ENCODE data around the gene TSSC4.
A peak's percentile ranks its signal among the peaks of the same experiment; 100 is the strongest.

Gene TSSC4

DNA sequence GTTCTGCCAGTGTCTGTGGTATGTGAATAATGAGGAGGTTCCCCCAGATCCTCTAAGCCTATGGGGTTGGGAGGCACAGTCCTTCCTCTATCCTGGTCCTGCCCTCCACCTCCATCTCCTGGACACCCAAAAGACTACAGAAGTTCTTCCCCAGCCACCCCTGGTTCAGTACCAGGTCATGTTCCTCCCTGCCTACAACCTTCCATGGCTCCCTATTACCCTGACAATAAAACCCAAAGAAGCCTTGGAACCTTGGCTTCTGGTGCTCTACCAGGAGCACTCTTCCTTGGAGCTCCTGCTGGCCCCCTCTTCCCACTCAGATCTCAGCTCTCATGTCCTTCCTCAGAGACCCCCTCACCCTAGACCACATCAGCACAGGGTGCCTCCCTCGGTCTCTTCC is 30.8 kb downstream of the TSSC4 start:
- DNase-seq (ENCODE audit: insufficient read length, low spot score) (no peak), FAIRE-seq (no peak)

DNA sequence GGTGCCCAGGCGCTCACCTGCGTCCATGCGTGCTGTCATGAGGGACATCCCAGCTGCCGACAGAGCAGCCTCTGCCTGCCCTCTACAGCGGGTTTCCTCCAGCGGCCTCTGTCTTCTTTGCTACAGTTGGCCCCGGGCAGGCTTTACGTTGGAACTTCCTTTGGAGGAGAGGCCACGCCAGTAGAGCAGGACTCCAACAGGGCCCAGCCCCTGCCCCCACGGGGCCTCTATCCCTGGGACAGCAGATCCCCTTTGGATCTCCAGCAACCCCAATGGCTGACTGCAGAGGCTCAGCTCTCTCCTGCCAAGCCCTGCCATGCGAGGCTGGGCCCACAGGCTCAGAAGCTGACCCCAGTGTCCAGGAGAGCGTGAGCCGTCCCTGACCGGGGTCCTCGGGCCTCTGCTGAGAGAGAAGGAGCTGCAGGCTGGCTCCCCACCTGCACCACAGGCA is 31.6 kb downstream of the TSSC4 start:
- FAIRE-seq, result no peak
- no peak for DNase-seq (ENCODE audit: insufficient read length, low spot score)

DNA sequence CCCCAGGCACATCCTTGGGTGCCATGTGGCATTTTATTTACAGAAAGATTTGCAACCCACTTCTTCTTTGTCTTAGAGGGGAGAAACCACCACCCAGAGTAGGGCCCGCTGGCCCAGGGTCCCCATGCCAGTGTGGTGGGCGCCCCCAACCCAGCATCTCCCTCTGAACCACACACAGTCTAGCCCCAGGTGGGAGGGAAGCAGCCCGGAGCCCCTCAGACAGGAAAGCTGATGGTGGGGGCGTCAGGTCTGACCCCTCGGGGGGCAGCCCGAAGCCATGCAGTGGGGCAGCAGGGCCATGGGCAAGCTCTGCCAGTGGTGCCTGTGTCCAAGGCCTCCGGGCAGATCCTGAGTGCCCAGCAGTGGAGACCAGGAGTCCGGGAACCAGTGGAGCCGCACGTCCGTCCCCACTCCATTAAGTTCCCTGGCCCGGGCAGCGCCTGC is 32.1 kb downstream of the TSSC4 start:
- FAIRE-seq, result no peak
- no peak for DNase-seq (ENCODE audit: insufficient read length, low spot score)

DNA sequence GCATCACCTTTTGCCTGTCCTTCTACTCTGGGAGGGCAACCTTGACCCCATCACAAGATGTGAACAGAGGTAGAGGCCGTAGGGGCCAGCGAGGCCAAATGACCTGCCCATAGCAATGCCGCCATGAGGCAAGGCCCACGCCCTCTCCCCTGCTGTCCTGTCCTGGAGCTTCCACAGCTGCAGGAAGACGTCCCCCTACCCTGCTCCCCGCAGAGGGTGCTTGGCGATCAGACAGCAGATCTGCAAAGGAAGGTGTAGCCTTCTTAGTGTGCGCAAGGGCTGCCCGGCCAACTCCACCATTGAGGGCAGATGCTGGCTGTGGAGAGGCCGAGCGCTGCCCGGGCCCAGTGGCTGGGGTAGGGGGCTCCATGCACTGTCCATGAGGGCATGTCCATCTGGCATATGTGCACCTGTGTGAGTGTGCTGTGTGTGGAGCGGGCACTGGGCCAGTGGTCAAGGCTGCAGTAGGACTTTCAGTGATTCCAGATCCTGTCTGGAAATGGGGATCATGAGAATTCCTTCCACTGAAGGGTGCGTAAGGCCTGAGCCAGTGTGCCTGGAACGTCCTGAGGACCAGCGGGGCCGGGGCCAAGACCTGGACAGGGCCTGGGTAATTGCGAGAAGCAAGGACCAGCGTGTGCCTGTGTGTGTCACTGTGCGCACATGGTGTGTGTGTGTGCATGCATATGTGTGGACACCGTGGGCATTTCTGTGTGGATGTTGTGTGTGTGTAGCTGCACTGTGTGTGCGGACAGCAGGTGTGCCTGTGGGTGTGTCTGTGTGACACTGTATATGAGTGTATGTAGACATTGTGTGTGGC is 32.8 kb downstream of the TSSC4 start:
- no peak for FAIRE-seq

DNA sequence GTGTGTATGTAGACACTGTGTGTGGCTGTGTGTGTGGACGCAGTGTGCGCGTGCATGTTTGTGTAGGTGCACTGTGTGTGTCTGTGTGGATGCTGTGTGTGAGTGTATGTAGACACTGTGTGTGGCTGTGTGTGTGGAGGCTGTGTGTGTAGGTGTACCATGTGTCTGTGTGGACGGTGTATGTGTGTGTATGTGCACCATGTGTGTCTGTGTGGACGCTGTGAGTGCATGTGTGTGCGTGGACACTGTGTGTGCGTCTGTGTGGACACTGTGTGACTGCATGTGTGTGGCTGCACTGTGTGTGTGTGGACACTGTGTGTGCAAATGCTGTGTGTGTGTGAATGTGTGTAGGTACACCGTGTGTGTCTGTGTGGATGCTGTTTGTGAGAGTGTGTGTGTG is 33.5 kb downstream of the TSSC4 start:
- FAIRE-seq (no peak), DNase-seq (ENCODE audit: insufficient read length, low spot score) (no peak)

More for the DNA sequence above, 32.8 kb downstream of the TSSC4 start:
- no peak for DNase-seq (ENCODE audit: insufficient read length, low spot score)

DNA sequence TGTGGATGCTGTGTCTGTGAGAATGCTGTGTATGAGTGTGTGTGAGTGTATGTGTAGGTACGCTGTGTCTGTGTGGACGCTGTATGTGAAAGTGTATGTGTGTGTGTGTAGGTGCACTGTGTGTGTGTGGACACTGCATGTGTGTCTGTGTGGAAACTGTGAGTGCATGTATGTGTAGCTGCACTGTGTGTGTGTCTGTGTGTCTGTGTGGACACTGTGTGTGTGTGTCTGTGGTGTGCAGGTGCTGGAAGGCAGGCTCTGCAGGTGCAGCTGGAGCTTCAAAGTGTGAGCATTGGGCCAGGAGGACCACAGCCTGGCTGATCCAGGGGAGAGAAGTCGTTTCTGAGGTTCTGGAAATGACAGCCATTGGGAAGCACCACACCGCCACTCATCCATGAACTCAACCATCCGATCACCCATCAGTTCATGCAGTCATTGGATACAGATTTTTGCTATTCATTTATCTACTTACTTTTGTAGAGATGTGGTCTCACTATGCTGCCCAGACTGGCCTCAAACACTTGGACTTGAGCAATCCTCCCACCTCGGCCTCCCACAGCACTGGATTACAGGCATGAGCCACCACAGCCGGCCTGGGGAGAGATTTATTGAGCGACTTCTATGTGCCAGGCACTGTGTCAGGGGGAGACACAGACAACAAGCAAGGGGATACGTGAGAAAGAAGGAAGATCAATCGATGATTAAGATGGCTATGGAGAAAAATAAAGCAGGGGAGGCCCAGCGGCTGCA is 34.1 kb downstream of the TSSC4 start:
- DNase-seq (ENCODE audit: insufficient read length, low spot score) (no peak), FAIRE-seq (no peak)

DNA sequence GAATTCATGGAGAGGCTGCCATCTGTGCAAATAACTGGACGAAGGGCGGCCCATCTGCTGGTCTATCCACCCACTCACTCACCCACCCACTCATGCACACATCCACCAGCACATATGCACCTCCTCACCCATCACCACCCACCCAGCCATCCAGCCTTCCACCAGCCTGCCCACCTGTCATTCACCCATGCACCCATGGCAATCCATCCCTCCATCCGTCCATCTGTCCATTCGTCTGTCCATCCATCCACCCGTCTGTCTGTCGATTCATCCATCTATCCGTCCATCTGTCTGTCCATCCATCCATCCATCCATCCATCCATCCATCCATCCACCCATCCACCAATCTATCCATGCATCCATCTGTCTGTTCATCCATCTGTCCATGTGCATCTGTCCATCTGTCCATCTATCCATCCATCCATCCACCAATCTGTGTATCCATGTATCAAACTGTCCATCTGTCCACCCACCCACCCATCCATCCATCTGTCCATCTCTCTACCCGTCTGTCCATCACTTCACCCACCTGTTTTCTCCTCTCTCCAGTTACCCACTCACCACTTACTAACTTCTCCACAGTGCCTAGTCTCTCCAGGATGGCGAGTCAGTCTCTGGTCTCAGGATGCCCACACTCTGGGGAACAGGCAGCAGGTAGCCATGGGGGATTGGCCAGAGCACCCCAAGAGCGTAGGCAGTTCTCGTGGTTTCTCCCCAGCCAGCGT is 34.9 kb downstream of the TSSC4 start:
- no peak for FAIRE-seq
- DNase-seq (ENCODE audit: insufficient read length, low spot score), result no peak

DNA sequence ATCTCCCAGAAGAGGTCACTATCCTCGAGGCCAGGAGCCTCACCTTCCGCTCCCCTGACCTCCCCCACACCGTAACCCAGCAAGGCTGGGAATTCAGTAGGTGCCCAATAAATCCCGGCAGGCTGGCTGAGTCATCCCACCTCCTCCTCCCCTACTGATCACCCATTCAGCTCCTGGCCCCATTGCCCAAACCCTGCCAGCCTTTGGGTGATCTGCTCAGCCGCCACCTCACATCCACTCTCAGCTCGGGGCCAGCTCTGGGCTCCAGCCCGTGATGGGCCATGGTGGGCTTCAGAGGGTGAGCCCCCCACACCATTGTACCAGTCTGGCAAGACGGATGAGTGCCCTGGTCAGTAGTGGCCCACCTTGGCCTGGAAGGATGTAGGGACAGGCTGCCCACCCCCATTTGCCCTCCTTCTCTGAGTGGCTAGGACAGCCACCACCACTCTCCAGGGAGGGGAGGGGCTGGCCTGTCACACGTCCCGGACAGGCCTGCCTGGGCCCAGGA is 35.5 kb downstream of the TSSC4 start:
- no peak for DNase-seq (ENCODE audit: insufficient read length, low spot score)
- no peak for FAIRE-seq

DNA sequence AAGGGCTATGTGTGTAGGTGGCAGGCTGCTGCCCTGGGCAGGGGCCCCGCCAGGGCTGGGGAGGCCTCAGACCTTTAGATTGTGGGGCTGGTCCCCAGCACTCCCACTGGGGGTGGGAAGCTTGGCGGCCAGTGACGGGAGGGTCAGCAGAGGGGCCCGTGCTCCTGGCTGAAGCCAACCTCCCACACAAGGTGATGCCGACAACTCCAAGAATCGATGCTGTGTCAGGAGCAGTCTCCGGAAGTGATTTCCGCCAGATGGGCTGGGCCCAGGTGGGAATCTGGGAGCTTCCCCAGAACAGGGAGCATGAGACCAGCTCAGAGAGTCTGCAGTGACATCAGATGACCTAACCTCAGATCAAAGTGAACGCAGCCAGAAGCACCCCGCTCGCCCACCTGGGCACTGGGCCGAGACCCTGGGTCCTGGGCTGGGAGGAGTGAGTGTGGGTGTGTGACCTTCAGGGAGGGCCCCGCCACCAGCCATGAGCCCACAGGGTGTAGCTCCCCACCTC is 36.0 kb downstream of the TSSC4 start:
- DNase-seq (ENCODE audit: insufficient read length, low spot score) (no peak), FAIRE-seq (no peak)

DNA sequence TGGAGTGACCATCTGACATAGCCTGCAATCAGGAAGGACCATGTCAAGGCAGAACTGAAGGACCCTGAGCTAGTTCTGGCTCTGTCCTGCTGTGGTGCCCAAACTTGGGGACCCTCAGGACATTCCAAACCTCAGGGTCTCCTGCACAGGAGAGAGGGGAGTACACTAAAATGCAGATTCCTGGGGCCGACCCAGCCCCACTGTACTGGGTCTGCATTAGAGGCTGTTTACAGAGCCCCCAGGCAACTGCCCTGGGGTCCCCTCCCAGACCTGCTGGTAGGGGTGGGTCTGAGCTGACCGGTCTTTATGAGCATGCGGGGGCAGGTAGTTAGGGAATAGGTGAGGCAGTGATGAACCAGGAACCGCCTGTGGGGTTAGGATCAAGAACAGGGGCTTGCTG is 37.0 kb downstream of the TSSC4 start:
- DNase-seq (ENCODE audit: insufficient read length, low spot score), result no peak

DNA sequence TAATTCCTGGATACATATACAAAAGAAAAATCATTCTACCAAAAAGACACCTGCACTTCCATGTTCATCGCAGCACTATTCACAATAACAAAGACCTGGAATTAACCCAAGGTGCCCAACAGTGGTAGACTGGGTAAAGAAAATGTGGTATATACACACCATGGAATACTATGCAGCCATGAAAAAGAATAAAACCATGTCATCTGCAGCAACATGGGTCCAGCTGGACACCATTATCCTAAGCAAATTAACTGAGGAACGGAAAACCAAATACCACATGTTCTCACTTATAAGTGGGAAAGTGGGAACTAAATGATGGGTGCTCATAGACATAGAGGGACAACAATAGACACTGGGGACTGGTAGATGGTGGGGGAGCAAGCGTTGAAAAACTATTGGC is 39.3 kb downstream of the TSSC4 start:
- no peak for FAIRE-seq
- DNase-seq (ENCODE audit: insufficient read length, low spot score), result no peak

More for the DNA sequence above, 37.0 kb downstream of the TSSC4 start:
- no peak for FAIRE-seq

DNA sequence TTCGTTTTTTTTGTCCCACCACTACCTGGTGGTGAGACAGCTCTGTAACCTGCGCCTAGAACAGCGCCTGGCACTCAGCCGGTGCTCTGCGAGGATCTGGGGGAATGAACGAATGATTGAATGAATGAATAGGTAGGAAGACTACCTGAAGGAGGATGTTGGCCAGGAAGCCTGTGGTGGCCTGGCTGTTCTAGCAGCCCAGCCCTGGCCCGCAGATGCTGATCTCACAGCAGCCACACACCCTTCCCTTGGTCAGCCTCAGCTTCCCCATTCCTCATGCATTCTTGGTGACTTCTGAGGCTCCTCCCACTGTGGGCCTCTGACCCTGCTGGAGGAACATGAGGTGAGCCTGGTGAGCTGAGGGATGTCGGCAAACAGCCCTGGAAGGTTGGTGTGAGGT is 40.1 kb downstream of the TSSC4 start:
- no peak for FAIRE-seq

DNA sequence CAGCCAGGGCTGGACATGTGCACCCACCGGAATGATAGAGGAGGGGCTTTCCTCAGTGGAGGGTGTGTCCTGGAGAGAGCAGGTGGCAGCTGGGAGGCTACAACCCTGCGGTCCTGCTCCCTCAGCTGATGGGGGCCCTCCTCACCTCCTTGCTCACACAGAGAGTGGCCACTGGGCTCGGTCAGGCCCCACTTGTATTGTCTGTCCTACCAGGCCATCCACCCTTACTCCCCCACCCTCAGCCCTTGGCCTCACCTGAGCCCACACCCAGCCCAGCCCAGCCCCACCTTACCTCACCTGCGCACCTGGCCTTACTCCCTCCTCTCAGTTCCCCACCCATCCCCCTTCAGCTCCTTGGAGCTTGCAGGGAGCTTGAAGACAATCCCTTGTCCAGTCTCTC is 40.6 kb downstream of the TSSC4 start:
- FAIRE-seq (no peak), DNase-seq (ENCODE audit: insufficient read length, low spot score) (no peak)

More for the DNA sequence above, 40.1 kb downstream of the TSSC4 start:
- DNase-seq (ENCODE audit: insufficient read length, low spot score), result no peak

DNA sequence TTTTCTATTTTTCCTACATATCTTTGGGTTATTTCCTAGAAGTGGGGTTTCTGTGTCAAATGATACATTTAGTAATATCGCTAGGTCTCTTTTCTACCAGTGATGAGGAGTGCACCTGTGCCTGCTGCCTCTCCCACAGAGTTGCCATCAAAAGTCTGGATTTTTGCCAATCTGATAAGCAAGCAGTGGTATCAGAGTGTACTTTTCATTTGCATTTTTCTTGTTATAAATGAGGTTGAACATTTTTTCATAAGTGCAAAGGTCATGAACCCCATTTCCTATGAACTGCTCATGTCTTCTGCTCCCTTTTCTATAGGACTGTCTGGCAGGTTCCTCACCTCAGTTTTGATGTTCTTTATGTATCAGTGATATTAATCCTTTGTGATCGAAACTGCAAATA is 42.0 kb downstream of the TSSC4 start:
- no peak for FAIRE-seq

DNA sequence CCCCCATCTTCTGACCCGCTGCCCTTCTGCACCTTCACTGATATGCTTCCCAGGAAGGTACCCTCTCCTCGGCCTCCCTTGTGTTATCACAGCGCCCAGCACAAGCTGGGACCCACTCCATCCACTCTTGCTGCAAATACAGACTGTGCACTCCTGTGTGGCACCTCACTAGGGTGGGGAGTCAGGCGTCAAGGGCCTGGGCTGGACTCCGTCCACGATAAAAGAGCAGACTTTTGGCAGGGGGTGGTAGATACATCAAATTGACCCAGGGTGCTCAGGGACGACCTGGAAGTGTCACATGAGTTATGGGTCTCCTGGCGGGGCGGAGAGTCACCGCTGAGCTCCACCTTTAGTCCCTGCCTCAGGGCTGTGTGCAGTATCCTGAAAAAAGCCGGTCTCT is 42.9 kb downstream of the TSSC4 start:
- DNase-seq (ENCODE audit: insufficient read length, low spot score) (no peak), FAIRE-seq (no peak)

More for the DNA sequence above, 42.0 kb downstream of the TSSC4 start:
- no peak for DNase-seq (ENCODE audit: insufficient read length, low spot score)

DNA sequence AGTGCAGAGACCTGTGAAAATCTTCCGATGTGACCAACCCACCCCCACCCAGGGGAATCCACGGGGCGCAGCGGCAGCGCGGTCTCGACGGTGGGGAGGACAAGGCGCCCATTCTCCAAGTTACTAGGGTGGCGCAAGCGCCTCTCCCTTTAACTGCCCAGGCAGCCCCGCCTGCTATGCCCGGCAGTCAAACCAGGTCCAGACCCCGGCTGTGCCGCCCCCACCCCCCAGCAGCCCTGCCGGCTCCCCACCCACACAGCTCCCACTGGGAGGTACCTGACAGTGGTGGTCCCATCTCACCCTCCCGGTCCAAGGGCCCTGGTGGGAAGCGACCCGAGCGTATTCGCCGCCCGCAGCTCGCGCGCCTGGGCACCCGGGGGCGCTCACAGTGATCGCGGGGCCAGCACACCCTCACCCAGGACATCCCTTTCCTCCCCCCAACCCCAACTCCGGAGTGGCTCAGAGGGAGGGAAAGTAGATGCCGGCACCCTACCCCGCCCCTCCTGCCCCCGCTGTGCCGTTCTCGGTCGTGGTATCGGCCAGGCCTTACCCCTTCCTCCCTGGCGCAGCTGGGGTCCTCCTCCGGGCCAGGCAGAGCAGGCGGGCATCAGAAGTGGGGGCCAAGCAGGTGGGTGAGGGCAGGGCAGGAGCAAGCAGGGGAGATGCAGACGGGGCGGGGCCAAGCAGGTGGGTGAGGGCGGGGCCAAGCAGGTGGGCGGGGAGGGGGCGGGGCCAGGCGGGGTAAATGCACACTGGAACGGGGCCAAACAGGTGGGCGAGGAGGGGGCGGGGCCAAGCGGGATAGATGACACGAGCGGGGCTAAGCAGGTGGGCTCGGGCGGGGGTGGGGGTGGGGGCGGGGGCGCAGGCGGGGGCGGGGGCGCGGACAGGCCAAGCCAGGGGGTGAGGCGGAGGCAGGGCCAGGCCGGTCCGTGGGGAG is 43.6 kb downstream of the TSSC4 start, which contains the start of gene TRPM5:
TRPM5 (minus strand) TSS at position 634 of the 940 bp plus-strand sequence. CDS start 21,478 bp downstream, outside the sequence.
- FAIRE-seq (no peak), DNase-seq (ENCODE audit: insufficient read length, low spot score) (no peak)

DNA sequence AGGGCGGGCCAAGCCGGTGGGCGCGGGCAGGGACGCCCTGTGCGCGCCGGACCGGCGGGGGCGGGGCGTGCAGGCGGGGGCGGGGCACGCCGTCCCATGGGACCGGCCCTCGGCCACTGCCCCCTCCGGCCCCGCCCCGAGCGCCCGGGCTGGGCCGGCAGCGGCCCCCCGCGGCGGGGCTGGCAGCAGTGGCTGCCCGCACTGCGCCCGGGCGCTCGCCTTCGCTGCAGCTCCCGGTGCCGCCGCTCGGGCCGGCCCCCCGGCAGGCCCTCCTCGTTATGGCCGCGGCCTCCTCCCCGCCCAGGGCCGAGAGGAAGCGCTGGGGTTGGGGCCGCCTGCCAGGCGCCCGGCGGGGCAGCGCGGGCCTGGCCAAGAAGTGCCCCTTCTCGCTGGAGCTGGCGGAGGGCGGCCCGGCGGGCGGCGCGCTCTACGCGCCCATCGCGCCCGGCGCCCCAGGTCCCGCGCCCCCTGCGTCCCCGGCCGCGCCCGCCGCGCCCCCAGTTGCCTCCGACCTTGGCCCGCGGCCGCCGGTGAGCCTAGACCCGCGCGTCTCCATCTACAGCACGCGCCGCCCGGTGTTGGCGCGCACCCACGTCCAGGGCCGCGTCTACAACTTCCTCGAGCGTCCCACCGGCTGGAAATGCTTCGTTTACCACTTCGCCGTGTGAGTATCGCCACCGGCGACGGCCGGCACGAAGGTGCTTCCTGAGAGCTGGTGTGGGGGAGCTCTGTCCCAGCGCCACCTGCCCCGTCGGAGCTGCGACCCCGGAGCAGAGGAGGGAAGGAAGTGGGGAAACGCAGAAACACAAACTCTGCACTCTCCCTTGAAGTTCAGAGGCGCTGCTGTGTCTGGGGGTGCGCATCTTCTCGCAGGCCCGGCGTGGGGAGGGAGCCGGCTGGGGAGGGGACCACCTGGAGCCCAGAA is 44.5 kb downstream of the TSSC4 start, which contains the start of gene KCNQ1:
KCNQ1 (plus strand) TSS at position 188 of the 925 bp plus-strand sequence; CDS start at position 279, 91 bp downstream.
- FAIRE-seq, result no peak

More for the DNA sequence above, 44.5 kb downstream of the TSSC4 start, which contains the start of gene KCNQ1:
- DNase-seq (ENCODE audit: insufficient read length, low spot score), result peak; percentile 80
